Erythroblast (primary cell): ENCODE measurements around the gene LRMDA.
"Not testable (repeated sequence)": the region's sequence is repeated elsewhere in the genome, so short reads cannot be mapped to it uniquely, and the experiment has no call there.

ENCODE experiments used
- DNase-seq, 2 experiments: peaks; one replicate each; lab custom pipeline; 2025; lab: John Stamatoyannopoulos, UW
- GATA1 ChIP-seq: IDR thresholded peaks from 2 replicates; pipeline ENCODE4 v1.6.1; 2011; ENCODE audit warnings: low read depth, mild to moderate bottlenecking, control low read depth, low read length, moderate library complexity
- POLR2A ChIP-seq: IDR thresholded peaks from 2 replicates; pipeline ENCODE4 v1.6.1; 2011; ENCODE audit warnings: mild to moderate bottlenecking, low read length

LRMDA gene

DNA sequence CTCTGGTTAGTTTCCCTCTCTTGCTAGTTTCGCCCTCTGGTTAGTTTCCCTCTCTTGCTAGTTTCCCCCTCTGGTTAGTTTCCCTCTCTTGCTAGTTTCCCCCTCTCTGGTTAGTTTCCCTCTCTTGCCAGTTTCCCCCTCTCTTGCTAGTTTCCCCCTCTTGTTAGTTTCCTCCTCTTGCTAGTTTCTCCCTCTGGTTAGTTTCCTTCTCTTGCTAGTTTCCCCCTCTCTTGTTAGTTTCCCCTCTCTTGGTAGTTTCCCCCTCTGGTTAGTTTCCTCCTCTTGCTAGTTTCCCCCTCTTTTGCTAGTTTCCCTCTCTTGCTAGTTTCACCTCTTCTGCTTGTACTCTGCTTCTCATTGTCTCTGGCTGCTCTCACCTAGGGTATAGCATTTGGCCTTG, 613.8 kb downstream of the LRMDA start:
- no peak for DNase-seq
- TF ChIP-seq POLR2A (no peak), GATA1 (no peak)

DNA sequence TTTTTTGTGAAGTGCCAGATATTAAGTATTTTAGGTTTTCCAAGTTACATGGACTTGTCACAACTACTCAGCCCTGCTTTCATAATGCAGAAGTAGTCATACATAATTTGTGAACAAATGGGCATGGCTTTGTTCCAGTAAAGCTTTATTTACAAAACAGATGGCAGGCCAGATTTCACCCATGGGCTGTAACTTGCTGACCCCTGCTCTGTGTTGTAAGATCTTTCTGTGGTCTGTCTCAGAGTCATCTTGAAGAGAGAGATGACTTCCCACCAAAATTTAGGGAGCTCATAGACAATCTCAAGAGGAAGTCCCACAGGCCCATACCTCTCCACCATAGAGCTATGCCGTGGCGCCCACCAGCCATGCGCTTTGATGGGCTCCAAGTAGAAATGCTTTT, 616.1 kb downstream of the LRMDA start:
- TF ChIP-seq GATA1 (no peak), POLR2A (no peak)
- no peak for DNase-seq

GRCh38 chr10:76049581-76050290, 618.3 kb downstream of the LRMDA start:
- no peak for DNase-seq
- no peak for TF ChIP-seq GATA1
- no peak for TF ChIP-seq POLR2A

- TF ChIP-seq POLR2A (no peak), GATA1 (no peak)
- DNase-seq = no peak
These were observed 618.8 kb downstream of the LRMDA start for GRCh38 chr10:76050291-76050625.

- TF ChIP-seq GATA1 = no peak
- TF ChIP-seq POLR2A = no peak
These were observed 619.8 kb downstream of the LRMDA start for GRCh38 chr10:76051007-76051936.

DNA sequence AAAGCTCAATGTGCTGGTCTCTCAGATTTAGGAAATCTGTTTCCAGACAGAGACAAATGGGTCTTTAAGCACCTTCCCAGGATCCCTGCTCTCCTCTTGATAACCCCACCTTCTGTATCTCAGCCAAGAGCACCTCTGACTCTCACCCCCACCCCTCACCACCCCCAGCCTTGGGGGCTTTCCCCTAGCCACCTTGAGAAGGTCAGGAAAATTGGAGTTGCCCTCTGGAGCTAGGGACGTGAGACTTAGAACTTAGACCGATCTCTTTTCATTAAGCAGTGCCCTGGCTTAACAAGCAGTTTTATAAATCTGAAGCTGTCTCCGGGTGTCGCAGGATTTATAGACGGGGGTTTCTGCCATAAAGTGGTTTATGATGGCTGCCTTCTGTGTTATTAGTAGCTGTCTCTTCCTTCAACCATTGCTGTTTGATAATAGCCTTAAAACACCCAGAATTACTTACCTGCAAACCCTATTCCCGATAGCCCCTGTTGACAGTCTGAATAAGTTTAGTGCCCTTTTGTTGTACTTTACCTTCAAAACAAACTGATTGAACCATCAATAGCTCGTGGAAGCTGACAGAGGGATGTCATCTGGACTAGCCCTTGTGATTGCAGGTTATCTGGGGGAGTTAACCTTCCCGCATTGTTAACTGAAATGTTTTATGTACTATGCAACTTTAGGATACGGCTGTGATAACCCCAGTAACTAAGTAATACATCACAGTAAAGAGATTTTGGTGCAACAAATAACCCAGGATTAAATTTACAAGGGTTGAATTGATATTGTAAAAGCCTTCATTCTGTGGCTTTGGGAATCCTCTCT, 621.5 kb downstream of the LRMDA start:
- DNase-seq = no peak
- TF ChIP-seq POLR2A = no peak
- TF ChIP-seq GATA1 = no peak

More at GRCh38 chr10:76051007-76051936, 619.8 kb downstream of the LRMDA start:
- DNase-seq = no peak

DNA sequence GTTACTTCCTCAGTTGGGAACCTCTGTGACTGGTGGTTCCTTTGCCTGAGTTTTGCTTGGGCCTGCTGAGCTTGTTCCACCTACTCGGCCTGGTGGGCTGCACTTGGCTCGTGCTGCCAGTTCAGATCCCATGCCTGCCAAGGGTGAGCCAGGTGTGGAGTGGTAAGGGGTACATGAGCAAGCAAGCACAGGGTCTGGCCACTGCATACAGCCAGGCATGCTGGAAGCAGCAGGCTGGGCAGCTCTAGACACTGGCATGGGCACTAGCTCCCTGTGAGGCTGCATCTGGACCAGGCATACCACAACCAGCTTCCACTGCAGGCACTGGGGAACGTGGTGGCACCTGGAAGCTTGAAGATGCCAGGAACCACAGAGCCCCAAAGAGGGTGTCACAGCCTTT, 624.0 kb downstream of the LRMDA start:
- DNase-seq = no peak
- no peak for TF ChIP-seq POLR2A
- no peak for TF ChIP-seq GATA1

DNA sequence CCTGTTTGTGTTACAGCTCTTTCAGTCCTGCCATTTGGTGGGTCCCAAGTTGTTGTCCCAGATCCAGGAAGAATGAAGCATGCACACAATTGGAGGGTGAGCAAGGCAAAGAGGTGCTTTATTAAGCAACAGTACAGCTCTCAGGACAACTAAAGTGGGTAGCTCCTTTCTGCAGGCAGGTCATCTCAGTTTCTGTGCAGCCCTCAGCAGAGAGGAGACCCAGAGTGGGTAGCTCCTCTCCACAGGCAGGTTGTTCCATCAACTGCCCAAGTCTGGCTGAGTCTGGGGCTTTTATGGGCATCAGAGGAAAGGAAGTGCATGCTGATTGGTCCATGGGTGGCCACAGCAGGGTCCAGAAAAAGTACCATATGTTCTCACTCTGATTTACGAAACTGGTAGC, 624.5 kb downstream of the LRMDA start:
- TF ChIP-seq POLR2A = no peak
- no peak for TF ChIP-seq GATA1
- DNase-seq = no peak

DNA sequence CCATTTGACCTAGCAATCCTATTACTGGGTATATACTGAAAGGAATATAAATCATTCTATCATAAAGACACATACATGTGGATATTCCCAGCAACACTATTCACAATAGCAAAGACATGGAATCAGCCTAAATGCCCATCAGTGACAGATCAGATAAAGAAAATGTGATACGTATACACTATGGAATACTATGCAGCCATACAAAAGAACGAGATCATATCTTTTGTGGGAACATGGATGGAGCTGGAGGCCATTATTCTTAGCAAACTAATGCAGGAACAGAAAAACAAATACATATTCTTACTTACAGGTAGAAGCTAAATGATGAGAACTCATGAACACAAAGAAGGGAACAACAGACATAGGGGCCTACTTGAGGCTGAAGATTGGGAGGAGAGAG, 629.6 kb downstream of the LRMDA start:
- DNase-seq = not testable (repeated sequence)

- no peak for DNase-seq
- TF ChIP-seq POLR2A (no peak), GATA1 (no peak)
These were observed 635.0 kb downstream of the LRMDA start for GRCh38 chr10:76066457-76066856.

DNA sequence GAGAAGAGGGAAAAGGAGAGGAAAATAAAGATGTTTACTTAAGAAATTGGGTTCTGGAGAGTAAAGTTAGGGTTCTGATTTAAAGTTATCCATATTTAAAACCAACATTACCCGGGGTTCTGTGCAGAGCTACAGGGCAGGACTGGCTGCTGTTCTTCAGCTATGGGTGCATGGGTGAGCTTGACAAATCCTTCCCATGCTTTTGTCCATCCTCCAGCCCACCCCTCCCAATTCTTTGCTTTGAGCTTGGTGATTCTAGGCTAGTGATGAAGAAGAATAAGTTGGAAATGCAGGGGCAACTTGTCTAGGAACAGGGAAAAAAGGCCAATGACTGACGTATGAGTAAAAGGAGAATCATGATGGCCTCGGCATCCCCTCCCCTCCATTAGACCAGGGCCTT, 636.0 kb downstream of the LRMDA start:
- no peak for DNase-seq
- TF ChIP-seq POLR2A (no peak), GATA1 (no peak)

DNA sequence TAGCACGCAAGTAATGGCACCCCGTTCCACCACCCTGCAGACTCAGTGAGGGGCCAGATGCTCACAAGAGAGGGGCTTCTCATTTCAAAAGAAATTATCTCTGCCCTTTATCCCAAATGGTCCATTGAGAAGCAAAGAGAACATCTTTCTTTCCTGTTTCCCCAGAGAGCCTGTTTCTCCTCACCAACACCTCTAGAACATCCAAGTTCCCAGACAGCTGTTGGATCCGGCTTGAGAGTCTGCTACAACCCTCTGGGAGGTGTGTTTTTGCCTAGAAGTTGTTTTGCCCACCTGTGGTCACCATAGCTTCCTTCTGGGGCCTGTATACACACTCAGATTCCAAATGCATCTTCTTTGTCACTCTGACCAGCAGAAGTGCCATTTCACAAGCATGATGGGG, 637.4 kb downstream of the LRMDA start:
- no peak for TF ChIP-seq GATA1
- no peak for TF ChIP-seq POLR2A
- no peak for DNase-seq

DNA sequence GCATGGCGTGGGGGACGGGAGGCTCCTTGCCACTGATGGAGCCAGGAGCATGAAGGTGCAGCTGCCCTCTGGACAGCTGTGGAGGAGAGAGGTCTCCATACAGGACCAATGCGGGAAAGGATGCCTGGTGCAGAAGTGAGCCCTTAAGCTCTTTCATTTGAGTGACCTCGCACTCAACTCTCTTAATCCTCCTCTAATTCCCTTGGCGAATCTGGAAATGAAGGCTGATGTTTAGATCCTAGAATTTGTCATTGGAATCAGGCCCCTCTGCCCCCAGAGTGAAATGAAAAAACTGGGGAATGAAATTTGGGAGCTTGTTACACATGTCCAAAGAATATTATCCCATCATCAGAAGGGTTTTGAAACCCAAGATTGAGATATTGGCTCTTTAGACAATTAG, 639.5 kb downstream of the LRMDA start:
- no peak for TF ChIP-seq POLR2A
- no peak for TF ChIP-seq GATA1
- DNase-seq = no peak
